ENCODE results near the gene MRPL3.

DNA sequence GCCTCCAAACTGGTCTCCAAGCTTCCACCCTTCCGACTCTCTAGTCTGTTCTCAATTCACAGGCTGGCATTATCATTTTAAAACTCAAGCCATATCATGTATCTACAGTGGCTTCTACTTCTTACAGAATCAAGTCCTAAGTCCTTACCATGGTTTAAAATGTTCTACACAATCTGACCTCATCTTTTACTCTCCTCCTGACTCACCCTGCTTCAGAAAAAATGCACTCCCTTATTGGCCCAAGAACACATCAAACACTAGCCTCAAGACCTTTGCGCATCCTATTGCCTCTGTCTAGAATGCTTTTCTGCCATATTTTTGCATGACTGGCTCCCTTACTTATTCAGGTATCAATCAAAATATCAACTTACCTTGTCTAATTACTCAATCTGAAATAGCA is 11.0 kb downstream of the MRPL3 start:
- TF ChIP-seq POLR2A (IDR thresholded peaks at IDR 0.05; ENCODE audit: borderline replicate concordance, extremely low read depth, insufficient read depth, insufficient read length) (no peak), JUND (IDR thresholded peaks at IDR 0.05) (no peak), ELF1 (IDR thresholded peaks at IDR 0.05; ENCODE audit: borderline replicate concordance, low read depth) (no peak), SRF (IDR thresholded peaks at IDR 0.05; ENCODE audit: low read depth) (no peak)

Measured in HCT116 (cell line).